Fibroblast of skin of left biceps (primary cell): ENCODE results near the gene ZMYM2.

Experiments used
- DNase-seq, 2 experiments: peaks; one replicate each; pipeline ENCODE4 v3.0.0-alpha.2; 2013; ENCODE audit warnings: low read depth in 2 of 2

Gene ZMYM2

DNA sequence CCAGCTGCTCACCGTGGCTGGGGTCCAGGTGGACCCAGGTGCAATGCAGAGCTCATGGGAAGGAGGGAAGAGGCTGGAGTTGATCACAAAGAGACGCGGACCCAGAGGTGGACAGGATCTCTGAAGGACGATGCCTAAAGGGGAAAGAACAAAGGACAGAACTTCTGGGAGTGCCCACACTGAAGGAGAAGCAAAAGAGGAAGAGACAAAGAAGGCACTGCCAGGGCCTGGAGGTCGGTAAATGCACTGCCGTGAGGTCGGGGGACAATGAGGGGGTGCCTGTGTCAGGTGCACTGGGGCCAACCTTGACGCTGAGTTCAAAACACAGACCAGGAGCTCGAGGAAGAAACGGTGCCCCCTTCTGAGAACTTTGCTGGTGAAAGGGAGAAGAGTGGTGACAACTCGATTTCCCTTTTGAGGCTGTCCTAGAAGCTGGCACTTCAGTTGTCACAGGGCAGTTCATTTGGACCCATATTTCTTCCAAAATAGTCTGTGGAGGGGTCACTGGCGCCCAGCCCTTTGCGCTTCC lies 146.7 kb downstream of the ZMYM2 start:
- no peak for DNase-seq

DNA sequence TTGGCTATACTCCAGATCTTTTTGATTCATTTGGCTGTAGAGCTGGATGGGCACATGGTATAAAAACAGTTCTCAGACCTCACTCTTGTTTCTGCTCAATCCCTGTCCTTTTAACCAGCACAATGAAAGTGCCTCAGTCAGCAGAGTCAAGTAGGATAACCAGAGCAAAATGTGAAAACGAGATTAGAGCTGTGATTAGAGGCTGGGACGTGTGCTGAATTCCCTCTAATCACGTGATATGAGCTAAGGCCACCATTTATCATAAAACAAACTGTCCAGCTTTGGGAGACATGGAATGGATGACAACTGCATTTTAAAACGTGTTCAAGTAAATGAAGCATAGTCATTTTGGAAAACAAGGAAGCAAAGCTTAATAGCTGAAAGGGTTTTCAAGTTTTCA lies 148.2 kb downstream of the ZMYM2 start:
- no peak for DNase-seq

- no peak for DNase-seq
These were observed 150.5 kb downstream of the ZMYM2 start for GRCh38 chr13:20109037-20109436.

DNA sequence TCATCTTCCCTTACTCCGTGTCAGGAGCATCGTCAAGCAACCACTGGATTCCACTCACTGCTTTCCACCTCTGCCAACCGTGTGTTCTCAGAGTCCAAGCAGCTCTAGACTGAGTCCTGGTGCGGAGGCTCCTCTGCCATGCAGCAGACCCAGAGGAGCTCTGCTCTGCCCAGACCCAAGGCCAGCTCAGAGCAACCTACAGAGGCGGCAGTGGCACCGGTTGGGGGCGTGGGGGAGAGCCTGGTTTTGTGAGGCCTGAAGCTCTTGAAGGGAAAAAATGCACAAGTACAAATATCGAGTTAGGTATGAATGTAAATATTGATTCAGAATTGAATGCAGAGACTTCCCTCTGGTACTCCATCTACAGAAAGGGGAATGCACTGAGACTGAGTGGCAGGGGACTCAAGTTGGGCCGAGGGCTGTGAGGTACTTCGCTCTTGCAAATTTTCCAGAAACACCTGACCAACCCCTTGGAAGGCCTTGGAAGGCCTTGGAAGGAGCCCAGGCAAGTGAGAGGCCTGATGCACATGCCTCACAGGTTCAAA lies 155.6 kb downstream of the ZMYM2 start:
- no peak for DNase-seq

GRCh38 chr13:20116213-20116612 lies 157.7 kb downstream of the ZMYM2 start:
- no peak for DNase-seq

- DNase-seq, result no peak
These were observed 160.0 kb downstream of the ZMYM2 start for GRCh38 chr13:20118268-20119140.

- no peak for DNase-seq
These were observed 161.4 kb downstream of the ZMYM2 start for GRCh38 chr13:20119960-20120359.

- DNase-seq, result no peak
These were observed 162.6 kb downstream of the ZMYM2 start for GRCh38 chr13:20121159-20121525.

DNA sequence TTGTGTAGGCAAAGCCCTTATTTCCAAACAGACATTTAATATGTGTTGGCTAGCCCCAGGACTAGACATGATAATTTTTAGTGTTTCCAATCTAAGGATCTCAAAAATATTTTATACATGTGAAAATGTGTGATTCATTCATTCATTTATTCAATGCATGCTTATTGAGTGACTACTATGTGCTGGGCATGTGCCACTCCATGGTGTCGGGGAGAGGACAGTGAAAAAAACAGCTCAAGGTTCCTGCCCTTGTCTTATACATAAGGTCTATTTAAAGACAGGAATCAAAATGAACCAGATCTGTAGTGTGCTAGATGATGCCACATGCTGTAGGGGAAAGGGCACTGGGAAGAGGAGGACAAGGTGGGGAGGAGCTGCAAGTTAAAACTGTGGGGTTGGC lies 165.8 kb downstream of the ZMYM2 start:
- no peak for DNase-seq

DNA sequence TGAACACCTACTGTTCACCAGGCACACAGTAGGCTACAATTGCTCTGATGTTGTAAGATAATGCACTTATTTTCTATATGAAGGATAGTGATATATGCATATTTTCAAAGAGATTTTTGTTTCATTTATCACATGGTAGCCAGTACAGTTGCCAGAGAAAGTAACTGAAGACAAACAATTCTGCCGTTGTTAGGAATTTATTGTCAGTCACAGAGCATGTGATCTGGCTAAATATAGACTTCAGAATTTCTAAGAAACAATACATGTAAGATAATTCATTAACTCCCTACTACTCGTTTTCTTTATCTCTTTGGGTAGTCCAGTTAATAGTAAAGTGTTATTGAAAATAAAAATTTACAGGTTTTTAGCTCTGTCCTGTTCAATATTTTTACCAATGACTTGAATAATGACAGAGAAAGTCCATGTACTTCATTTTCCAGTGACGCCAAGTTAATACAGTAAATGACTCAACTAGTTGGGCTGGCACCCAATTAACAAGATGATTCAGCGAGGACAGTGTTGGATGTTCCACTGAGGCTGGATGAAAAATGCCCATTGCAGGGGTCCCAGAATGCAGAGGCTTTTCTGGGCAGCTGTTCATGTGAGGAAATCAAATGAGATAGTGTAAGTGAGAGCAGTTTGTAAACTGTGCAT lies 166.7 kb downstream of the ZMYM2 start:
- DNase-seq, result no peak

DNA sequence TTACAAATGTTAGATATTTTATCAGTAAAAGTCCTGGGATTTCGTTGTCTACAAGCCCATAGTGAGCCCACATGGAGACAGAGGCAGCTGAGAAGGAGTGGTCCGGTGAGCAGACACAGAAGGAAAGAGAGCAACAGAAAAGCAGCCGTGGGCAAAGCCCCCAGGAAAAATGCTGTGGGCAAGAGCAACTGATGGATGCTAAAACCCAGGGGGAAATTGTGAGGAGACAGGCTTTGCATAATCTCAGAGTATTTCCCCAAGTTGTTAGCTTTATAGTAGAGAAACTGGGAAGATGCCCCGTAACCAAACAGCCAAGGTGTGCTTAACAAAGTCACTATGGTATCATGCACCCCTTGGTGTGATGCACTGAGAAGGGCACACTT lies 167.2 kb downstream of the ZMYM2 start:
- no peak for DNase-seq

DNA sequence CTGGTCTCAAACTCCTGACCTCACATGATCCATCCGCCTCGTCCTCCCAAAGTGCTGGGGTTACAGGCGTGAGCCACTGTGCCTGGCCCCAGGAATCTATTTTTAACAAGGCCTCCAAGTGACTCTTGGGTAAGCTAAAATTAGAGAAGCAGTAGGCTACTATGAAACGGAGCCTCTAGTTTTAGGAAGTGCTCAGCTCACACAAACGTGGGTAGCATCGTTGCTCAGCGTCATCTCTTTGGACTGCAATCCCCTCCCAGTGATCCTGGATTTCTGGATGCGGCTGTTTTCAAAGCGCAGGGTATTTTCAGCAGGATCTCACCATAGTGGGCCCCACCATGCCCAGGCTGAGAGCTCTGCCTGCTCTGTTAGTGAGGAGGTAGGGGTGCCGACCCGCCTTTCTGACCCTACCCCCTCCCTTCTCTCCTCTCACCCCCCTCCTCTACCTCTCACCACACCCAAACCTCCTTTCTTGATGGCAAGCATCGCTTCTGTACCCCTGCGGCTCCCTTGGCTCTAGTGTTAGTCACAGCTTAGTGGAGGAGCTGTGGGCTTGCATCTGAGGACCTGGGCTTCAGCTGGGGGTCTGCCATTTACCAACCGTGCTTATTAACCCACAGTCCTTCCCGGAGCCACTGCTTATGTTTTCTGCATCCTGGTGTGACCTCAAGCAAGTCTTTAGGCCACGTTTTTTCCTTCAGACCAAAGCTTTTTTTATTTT lies 168.2 kb downstream of the ZMYM2 start:
- no peak for DNase-seq

DNA sequence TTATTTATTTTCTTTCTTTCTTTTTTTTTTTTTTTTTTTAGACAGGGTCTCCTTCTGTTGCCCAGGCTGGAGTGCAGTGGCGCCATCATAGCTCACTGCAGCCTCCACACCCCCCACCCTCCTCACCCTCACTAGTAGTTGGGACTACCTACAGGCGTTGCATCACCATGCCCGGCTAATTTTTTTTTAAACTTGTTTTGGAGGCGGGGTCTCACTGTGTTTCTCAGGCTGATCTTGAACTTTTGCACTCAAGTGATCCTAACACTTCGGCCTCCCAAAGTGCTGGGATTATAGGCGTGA lies 168.7 kb downstream of the ZMYM2 start:
- DNase-seq, result no peak

GRCh38 chr13:20127562-20128458 lies 169.3 kb downstream of the ZMYM2 start:
- no peak for DNase-seq

- DNase-seq, result no peak
These were observed 170.0 kb downstream of the ZMYM2 start for GRCh38 chr13:20128459-20128931.

DNA sequence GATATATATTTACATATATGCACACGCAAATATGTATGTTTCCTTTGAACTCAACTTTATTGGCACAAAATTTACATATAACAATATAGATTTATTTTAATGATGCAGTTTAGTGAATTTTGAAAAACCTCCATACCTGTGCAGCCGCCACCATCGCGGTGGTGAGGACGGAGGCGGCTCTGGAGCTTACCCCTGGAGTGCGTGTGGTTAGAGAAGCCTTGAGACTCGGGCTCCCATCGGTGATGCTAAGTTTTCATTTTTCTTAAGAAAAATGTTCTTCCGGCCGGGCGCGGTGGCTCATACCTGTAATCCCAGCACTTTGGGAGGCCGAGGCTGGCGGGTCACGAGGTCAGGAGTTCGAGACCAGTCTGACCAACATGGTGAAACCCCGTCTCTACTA lies 170.5 kb downstream of the ZMYM2 start:
- no peak for DNase-seq

- no peak for DNase-seq
These were observed 171.5 kb downstream of the ZMYM2 start for GRCh38 chr13:20130012-20130411.

GRCh38 chr13:20130652-20131051 lies 172.1 kb downstream of the ZMYM2 start:
- no peak for DNase-seq

DNA sequence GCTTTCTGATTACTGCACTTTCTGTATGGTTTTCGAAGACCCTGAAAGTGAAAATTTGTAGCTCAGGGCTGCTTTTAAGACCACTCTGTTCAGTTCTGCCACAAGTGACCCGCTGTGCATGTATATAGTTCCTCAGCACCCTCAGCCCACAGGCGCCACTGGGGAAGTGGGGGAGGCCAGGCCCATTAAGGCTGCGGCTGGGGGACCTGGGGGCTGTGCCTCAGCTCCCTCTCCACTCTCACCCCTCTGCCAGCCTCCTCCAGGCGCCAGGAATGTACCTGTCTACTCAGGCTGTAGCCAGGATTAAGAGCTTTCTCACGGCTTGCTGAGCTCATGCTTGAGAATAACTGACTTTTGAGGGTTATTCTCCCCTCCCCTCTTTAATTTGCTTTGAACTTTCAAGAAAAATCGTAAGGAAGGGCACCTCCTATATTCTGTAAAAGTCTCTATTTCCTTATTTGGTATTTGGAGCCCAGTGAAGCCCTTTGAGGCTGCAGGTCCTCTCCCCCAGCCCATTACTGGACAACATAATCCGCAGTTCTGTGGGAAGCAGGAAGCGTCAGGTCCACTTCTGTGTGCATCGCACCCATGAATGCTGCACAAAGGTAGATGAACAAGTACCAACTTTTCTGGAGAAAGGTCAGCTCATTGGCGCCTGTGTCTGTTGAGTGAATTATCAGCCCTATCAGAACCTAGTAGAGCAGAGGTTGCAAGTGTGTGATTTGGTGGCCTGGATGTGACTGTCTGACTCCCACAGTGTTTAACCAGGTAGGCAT lies 172.7 kb downstream of the ZMYM2 start:
- DNase-seq, result no peak

DNA sequence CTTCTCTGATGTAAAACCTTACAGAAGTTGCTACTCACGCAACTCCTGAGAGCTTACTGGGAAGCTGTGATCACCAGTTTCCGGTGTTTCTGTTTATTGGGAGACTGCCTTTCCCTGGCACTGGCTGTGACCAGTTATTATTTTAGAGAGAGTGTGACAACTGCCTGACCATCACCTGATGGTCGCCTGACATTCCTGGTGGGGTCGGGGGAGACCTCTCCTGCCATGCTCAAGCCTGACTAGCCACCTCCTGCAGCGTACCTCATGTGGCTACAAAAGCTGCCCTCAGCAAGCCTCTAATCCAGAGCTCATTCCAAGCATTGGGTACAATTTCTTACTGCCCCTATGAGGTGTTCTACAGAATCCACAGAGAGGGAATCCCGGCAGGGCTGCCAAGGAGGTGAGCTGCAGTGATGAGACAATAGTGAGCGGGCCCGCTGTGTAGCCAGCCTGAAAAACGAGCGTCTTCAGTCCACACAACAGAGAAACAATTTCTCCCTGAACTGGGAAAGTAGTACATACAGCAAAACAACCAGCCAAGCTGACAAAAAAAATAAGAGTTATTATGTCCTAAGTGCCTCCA lies 173.6 kb downstream of the ZMYM2 start:
- DNase-seq, result no peak
